ENCODE results near the gene PNPLA5.

DNA sequence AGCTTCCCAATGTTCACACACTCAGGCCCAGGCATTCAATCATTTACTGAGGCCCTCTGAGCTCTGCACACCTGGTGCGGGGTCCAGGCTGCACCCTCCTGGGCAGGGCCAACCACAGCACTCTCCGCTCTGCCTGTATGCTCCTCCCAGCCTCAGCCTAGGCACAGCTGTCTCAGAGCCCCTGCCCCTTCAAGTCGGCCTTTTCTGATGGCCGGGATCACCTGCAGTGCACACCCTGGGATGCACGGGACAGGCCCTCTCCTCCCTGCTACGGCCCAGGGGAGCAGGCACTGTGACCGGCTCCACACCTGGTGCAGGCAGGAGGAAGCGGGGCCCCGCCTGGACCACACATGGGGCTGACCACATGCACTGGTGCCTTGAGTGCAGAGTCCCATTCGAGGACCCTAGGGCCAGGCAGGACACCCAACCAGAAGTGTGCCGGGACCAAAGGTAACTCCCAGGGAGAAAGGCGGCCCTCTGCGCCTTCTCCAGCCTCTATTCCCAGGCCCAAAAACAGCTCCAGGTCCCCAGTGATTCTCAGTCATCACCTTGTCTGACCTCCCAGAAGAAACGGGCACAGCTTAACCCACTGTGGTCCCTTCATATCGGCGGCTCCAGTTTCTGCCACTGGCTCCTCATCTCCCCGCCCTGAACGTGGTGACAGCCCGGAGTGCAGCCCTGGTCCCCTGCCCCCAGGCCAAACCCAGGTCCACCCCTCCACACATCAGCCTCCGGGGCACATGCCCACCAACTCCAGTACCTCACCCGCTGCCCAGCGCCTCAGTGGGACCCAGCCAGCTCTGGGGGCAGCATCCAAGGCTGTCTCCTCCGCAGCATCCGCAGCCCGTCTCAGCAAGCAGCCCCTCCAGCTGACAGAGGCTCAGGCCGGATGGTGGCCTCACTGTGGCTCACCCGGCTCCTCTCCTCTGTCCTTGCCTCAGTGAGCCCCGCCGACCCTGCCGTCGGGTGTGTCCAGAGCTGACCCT lies 47.0 kb downstream of the PNPLA5 start:
- TF ChIP-seq, protein P1, sequence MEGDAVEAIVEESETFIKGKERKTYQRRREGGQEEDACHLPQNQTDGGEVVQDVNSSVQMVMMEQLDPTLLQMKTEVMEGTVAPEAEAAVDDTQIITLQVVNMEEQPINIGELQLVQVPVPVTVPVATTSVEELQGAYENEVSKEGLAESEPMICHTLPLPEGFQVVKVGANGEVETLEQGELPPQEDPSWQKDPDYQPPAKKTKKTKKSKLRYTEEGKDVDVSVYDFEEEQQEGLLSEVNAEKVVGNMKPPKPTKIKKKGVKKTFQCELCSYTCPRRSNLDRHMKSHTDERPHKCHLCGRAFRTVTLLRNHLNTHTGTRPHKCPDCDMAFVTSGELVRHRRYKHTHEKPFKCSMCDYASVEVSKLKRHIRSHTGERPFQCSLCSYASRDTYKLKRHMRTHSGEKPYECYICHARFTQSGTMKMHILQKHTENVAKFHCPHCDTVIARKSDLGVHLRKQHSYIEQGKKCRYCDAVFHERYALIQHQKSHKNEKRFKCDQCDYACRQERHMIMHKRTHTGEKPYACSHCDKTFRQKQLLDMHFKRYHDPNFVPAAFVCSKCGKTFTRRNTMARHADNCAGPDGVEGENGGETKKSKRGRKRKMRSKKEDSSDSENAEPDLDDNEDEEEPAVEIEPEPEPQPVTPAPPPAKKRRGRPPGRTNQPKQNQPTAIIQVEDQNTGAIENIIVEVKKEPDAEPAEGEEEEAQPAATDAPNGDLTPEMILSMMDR (conservative IDR thresholded peaks at IDR 0.05; ENCODE audit: low read length) = no peak
- no peak for TF ChIP-seq EZH2phosphoT487 (IDR thresholded peaks at IDR 0.05; ENCODE audit: borderline replicate concordance, low read depth, low read length)

All from OCI-LY7 (cell line).